ENCODE data around the gene AUH. TPM values are rescaled to one million over a fixed set of nuclear protein-coding genes. Genes with fewer than 3 reads are reported as not detected.

AUH gene
- total RNA-seq, 1 donor from 2014 or later = 24.9 TPM

GRCh38 chr9:91364702-91365101 lies 3.0 kb upstream of the AUH start:
- no peak for DNase-seq (ENCODE audit: low spot score, unreplicated experiment)
- TF ChIP-seq CTCF (IDR thresholded peaks at IDR 0.05; ENCODE audit: unreplicated experiment) = no peak
- H3K27ac Mint-ChIP-seq = no peak overlapping the region
- no peaks in the 10 kb centered on the region for H3K27me3 Mint-ChIP-seq
- H3K4me3 Mint-ChIP-seq (ENCODE audit: low read depth) = no peak overlapping the region
- H3K4me1 Mint-ChIP-seq (ENCODE audit: low read depth) = peaks cover 13% of the 10 kb centered on the region
- H3K36me3 Mint-ChIP-seq (ENCODE audit: insufficient read depth) = peaks cover 1% of the 10 kb centered on the region
- peaks cover 4% of the 10 kb centered on the region for H3K9me3 Mint-ChIP-seq (ENCODE audit: low read depth)

- Mint-ChIP-seq H3K9me3 (ENCODE audit: low read depth) (peaks cover 4% of the 10 kb centered on the region), H3K36me3 (ENCODE audit: insufficient read depth) (peaks cover 1% of the 10 kb centered on the region), H3K4me1 (ENCODE audit: low read depth) (peaks cover 15% of the 10 kb centered on the region), H3K4me3 (ENCODE audit: low read depth) (no peak overlapping the region), H3K27me3 (no peaks in the 10 kb centered on the region), H3K27ac (no peak overlapping the region)
- no peak for TF ChIP-seq CTCF (IDR thresholded peaks at IDR 0.05; ENCODE audit: unreplicated experiment)
- no peak for DNase-seq (ENCODE audit: low spot score, unreplicated experiment)
These were observed 2.3 kb upstream of the AUH start for GRCh38 chr9:91364005-91364404.

- TF ChIP-seq CTCF (IDR thresholded peaks at IDR 0.05; ENCODE audit: unreplicated experiment) = no peak
- Mint-ChIP-seq H3K36me3 (ENCODE audit: insufficient read depth) (peaks cover 1% of the 10 kb centered on the region), H3K9me3 (ENCODE audit: low read depth) (no peaks in the 10 kb centered on the region), H3K4me1 (ENCODE audit: low read depth) (peaks cover 18% of the 10 kb centered on the region), H3K27ac (peak overlapping the region; percentile 91), H3K27me3 (no peaks in the 10 kb centered on the region), H3K4me3 (ENCODE audit: low read depth) (peak overlapping the region; percentile 78)
- DNase-seq (ENCODE audit: low spot score, unreplicated experiment) = no peak
These were observed 413 bp upstream of the AUH start for GRCh38 chr9:91362051-91362611.

GRCh38 chr9:91360551-91361290 lies 997 bp downstream of the AUH start:
- H3K4me1 Mint-ChIP-seq (ENCODE audit: low read depth) = peaks cover 18% of the 10 kb centered on the region
- no peak for DNase-seq (ENCODE audit: low spot score, unreplicated experiment)
- H3K9me3 Mint-ChIP-seq (ENCODE audit: low read depth) = no peaks in the 10 kb centered on the region
- H3K4me3 Mint-ChIP-seq (ENCODE audit: low read depth) = peak overlapping the region; percentile 96
- H3K27me3 Mint-ChIP-seq = no peaks in the 10 kb centered on the region
- peak overlapping the region; percentile 97 for H3K27ac Mint-ChIP-seq
- H3K36me3 Mint-ChIP-seq (ENCODE audit: insufficient read depth) = peaks cover 6% of the 10 kb centered on the region
- TF ChIP-seq CTCF (IDR thresholded peaks at IDR 0.05; ENCODE audit: unreplicated experiment) = no peak

- Mint-ChIP-seq H3K9me3 (ENCODE audit: low read depth) (no peaks in the 10 kb centered on the region), H3K36me3 (ENCODE audit: insufficient read depth) (peaks cover 6% of the 10 kb centered on the region), H3K27ac (peak overlapping the region; percentile 97), H3K27me3 (no peaks in the 10 kb centered on the region), H3K4me3 (ENCODE audit: low read depth) (peak overlapping the region; percentile 96), H3K4me1 (ENCODE audit: low read depth) (peaks cover 18% of the 10 kb centered on the region)
- no peak for TF ChIP-seq CTCF (IDR thresholded peaks at IDR 0.05; ENCODE audit: unreplicated experiment)
- no peak for DNase-seq (ENCODE audit: low spot score, unreplicated experiment)
These were observed 1.8 kb downstream of the AUH start for GRCh38 chr9:91359734-91360470.

All from progenitor cell of endocrine pancreas (in vitro differentiated cells).